OCI-LY3 (cell line): ENCODE data around the gene PIRT.
"Not testable (repeated sequence)": the region's sequence is repeated elsewhere in the genome, so short reads cannot be mapped to it uniquely, and the experiment has no call there.

ENCODE experiments used
- H2AFZ ChIP-seq: fragments of 200-600, 300-600 bp; shearing (Covaris generic); 2 replicates; pipeline ENCODE4 v1.6.0; 2014; ENCODE audit warnings: antibody characterized with exemption, low read depth, low read length
- H3K27ac ChIP-seq: fragments of 200-600, 300-600 bp; sonication (generic); 2 replicates; pipeline ENCODE4 v1.5.1; 2014; ENCODE audit warnings: mild to moderate bottlenecking, low read length, moderate library complexity, mixed read lengths
- H3K27me3 ChIP-seq: fragments of 200-600, 300-600 bp; sonication (generic); 2 replicates; pipeline ENCODE4 v1.6.1; 2014; ENCODE audit warnings: low read depth, low read length, mixed read lengths
- H3K36me3 ChIP-seq: fragments of 200-600, 300-600 bp; sonication (generic); replicated peaks from 2 replicates; pipeline ENCODE3; 2014; ENCODE audit warnings: low read depth, low read length, mixed read lengths
- H3K4me1 ChIP-seq: fragments of 300-600, 200-600 bp; sonication (generic); 2 replicates; pipeline ENCODE4 v1.6.1; 2014; ENCODE audit warnings: low read length, mixed read lengths
- H3K4me2 ChIP-seq: fragments of 200-600, 300-600 bp; sonication (generic); 2 replicates; pipeline ENCODE4 v1.6.1; 2014; ENCODE audit warnings: low read length, mixed read lengths
- H3K4me3 ChIP-seq: fragments of 300-600, 200-600 bp; sonication (generic); 2 replicates; pipeline ENCODE4 v1.5.1; 2014; ENCODE audit warnings: antibody characterized with exemption, mild to moderate bottlenecking, low read length, moderate library complexity
- H3K79me2 ChIP-seq: fragments of 300-600, 200-600 bp; shearing (Covaris generic); 2 replicates; pipeline ENCODE4 v1.6.1; 2014; ENCODE audit warnings: mild to moderate bottlenecking, low read length, mixed read lengths
- H3K9ac ChIP-seq: fragments of 300-600, 200-600 bp; shearing (Covaris generic); 2 replicates; pipeline ENCODE4 v1.6.0; 2014; ENCODE audit warnings: mild to moderate bottlenecking, low read length, moderate library complexity
- H3K9me3 ChIP-seq: fragments of 200-600, 300-600 bp; shearing (Covaris generic); 2 replicates; pipeline ENCODE4 v1.6.1; 2014; ENCODE audit warnings: low read length, mixed read lengths; ENCODE audit not compliant: insufficient read depth
- H4K20me1 ChIP-seq: fragments of 200-600, 300-600 bp; sonication (generic); 2 replicates; pipeline ENCODE4 v1.6.1; 2016; ENCODE audit warnings: low read length, mixed read lengths; ENCODE audit not compliant: insufficient read depth
- CTCF ChIP-seq: fragments of 200-600, 300-600 bp; sonication (generic); IDR thresholded peaks from 2 replicates; pipeline ENCODE4 v1.5.1; 2014; ENCODE audit warnings: antibody characterized with exemption, low read length, low read depth
- EZH2phosphoT487 ChIP-seq: fragments of 200-600 bp; shearing (Covaris generic); IDR thresholded peaks from 2 replicates; pipeline ENCODE4 v1.6.1; 2018; ENCODE audit warnings: antibody characterized with exemption, mixed run types, low read depth

The PIRT gene

GRCh38 chr17:10875430-10875851, 37.6 kb upstream of the PIRT start:
- Histone ChIP-seq H3K9me3 (no peaks in the 10 kb centered on the region), H3K27me3 (no peaks in the 10 kb centered on the region), H3K4me2 (no peak overlapping the region), H3K4me1 (no peaks in the 10 kb centered on the region), H3K27ac (no peak overlapping the region), H4K20me1 (no peaks in the 10 kb centered on the region), H3K4me3 (no peak overlapping the region), H2AFZ (no peak overlapping the region), H3K79me2 (no peaks in the 10 kb centered on the region), H3K9ac (no peak overlapping the region), H3K36me3 (no peaks in the 10 kb centered on the region)
- TF ChIP-seq EZH2phosphoT487 = no peak
- TF ChIP-seq CTCF = no peak

GRCh38 chr17:10871914-10872313, 34.0 kb upstream of the PIRT start:
- Histone ChIP-seq H3K4me2 (no peak overlapping the region), H3K79me2 (no peaks in the 10 kb centered on the region), H3K4me3 (no peak overlapping the region), H3K27ac (no peak overlapping the region), H3K9me3 (no peaks in the 10 kb centered on the region), H3K27me3 (no peaks in the 10 kb centered on the region), H3K4me1 (no peaks in the 10 kb centered on the region), H2AFZ (no peak overlapping the region), H3K9ac (no peak overlapping the region), H4K20me1 (no peaks in the 10 kb centered on the region), H3K36me3 (no peaks in the 10 kb centered on the region)
- TF ChIP-seq EZH2phosphoT487 = no peak
- TF ChIP-seq CTCF = no peak

- Histone ChIP-seq H3K27me3 (no peaks in the 10 kb centered on the region), H3K4me2 (no peak overlapping the region), H2AFZ (no peak overlapping the region), H3K9me3 (no peaks in the 10 kb centered on the region), H3K4me1 (no peaks in the 10 kb centered on the region), H3K27ac (no peak overlapping the region), H3K36me3 (no peaks in the 10 kb centered on the region), H3K4me3 (no peak overlapping the region), H3K79me2 (no peaks in the 10 kb centered on the region), H4K20me1 (no peaks in the 10 kb centered on the region), H3K9ac (no peak overlapping the region)
- TF ChIP-seq CTCF (no peak), EZH2phosphoT487 (no peak)
These were observed 32.6 kb upstream of the PIRT start for GRCh38 chr17:10870336-10871050.

- not testable (repeated sequence) for H2AFZ ChIP-seq, H3K27me3 ChIP-seq, H3K36me3 ChIP-seq, H3K4me1 ChIP-seq, H4K20me1 ChIP-seq, H3K4me2 ChIP-seq, H3K9me3 ChIP-seq, H3K27ac ChIP-seq, H3K4me3 ChIP-seq, H3K9ac ChIP-seq, H3K79me2 ChIP-seq
These were observed 30.9 kb upstream of the PIRT start for GRCh38 chr17:10868744-10869143.
